IMR-90 (cell line): Measurements from ENCODE around the gene SIX4. TPM values are rescaled to one million over a fixed set of nuclear protein-coding genes. Genes with fewer than 3 reads are reported as not detected.

Source experiments
- ATAC-seq: fragments of 200-7000 bp; cut with Tn5 transposase; 2 replicates; pipeline ENCODE4 v1.9.1; 2020; ENCODE audit warnings: low read depth, mild to moderate bottlenecking, moderate library complexity
- BruUV-seq: library from RNA; stranded (reverse); fragments of 400-500 nt; replicated peaks from 2 replicates; lab custom pipeline; 2021; lab: Mats Ljungman, UMichigan
- CTCF ChIA-PET: fragments of 300-600 bp; formaldehyde crosslinking; extraction: SDS; loops from one replicate; lab custom pipeline; 2021; ENCODE audit warnings: antibody characterized with exemption; lab: Yijun Ruan, JAX
- POLR2A ChIA-PET: fragments of 300-600 bp; sonication (Branson Sonifier 250); formaldehyde crosslinking; loops from one replicate; lab custom pipeline; 2022; ENCODE audit warnings: antibody characterized with exemption; ENCODE audit not compliant: unreplicated experiment; lab: Charles Lee
- DNase-seq: peaks from one replicate; pipeline ENCODE4 v3.0.0; 2013
- H2AFZ ChIP-seq: replicated peaks from 2 replicates; pipeline ENCODE3; 2013; ENCODE audit warnings: low read length, mild to moderate bottlenecking; ENCODE audit not compliant: poor library complexity
- H2AK5ac ChIP-seq: 2 replicates; pipeline ENCODE4 v1.6.1; 2013; ENCODE audit warnings: low read depth, low read length, inconsistent platforms
- H2AK9ac ChIP-seq: replicated peaks from 2 replicates; pipeline ENCODE3; 2013; ENCODE audit warnings: mild to moderate bottlenecking, low read depth, low read length, moderate library complexity; ENCODE audit not compliant: poor library complexity
- H2BK120ac ChIP-seq: 2 replicates; pipeline ENCODE4 v1.6.1; 2013; ENCODE audit warnings: low read depth, low read length, inconsistent platforms
- H2BK15ac ChIP-seq: 3 replicates; pipeline ENCODE4 v1.6.1; 2013; ENCODE audit warnings: low read depth, low read length, inconsistent platforms
- H2BK20ac ChIP-seq: 2 replicates; pipeline ENCODE4 v1.6.1; 2013; ENCODE audit warnings: low read depth, mild to moderate bottlenecking, inconsistent platforms, low read length, moderate library complexity
- H2BK5ac ChIP-seq: 2 replicates; pipeline ENCODE4 v1.6.1; 2013; ENCODE audit warnings: mild to moderate bottlenecking, low read depth, low read length, inconsistent platforms; ENCODE audit not compliant: poor library complexity, severe bottlenecking
- H3K14ac ChIP-seq: replicated peaks from 2 replicates; pipeline ENCODE4 v1.6.1; 2013; ENCODE audit warnings: low read depth, low read length, inconsistent platforms
- H3K18ac ChIP-seq: 2 replicates; pipeline ENCODE4 v1.6.1; 2013; ENCODE audit warnings: low read depth, low read length, control low read depth
- H3K23ac ChIP-seq: 2 replicates; pipeline ENCODE4 v1.6.1; 2013; ENCODE audit warnings: low read depth, low read length, inconsistent platforms
- H3K27ac ChIP-seq: 2 replicates; pipeline ENCODE4 v1.5.1; 2013; ENCODE audit warnings: mild to moderate bottlenecking, control low read depth, low read length; ENCODE audit not compliant: insufficient read depth
- H3K27me3 ChIP-seq: 2 replicates; pipeline ENCODE4 v1.6.1; 2013; ENCODE audit warnings: low read length; ENCODE audit not compliant: control insufficient read depth, insufficient read depth
- H3K36me3 ChIP-seq: 2 replicates; pipeline ENCODE4 v1.6.1; 2013; ENCODE audit warnings: low read length, mixed read lengths; ENCODE audit not compliant: control insufficient read depth, insufficient read depth
- H3K4ac ChIP-seq: 2 replicates; pipeline ENCODE4 v1.6.1; 2013; ENCODE audit warnings: low read depth, low read length, inconsistent platforms
- H3K4me1 ChIP-seq: 2 replicates; pipeline ENCODE4 v1.6.1; 2013; ENCODE audit warnings: low read length, mixed read lengths; ENCODE audit not compliant: control insufficient read depth, insufficient read depth
- H3K4me2 ChIP-seq: 2 replicates; pipeline ENCODE4 v1.6.1; 2013; ENCODE audit warnings: low read depth, mild to moderate bottlenecking, control low read depth, low read length, moderate library complexity
- H3K4me3 ChIP-seq: 2 replicates; pipeline ENCODE4 v1.5.1; 2013; ENCODE audit warnings: low read depth, mild to moderate bottlenecking, control low read depth, low read length, moderate library complexity; ENCODE audit not compliant: insufficient read depth
- H3K56ac ChIP-seq: 2 replicates; pipeline ENCODE4 v1.6.1; 2013; ENCODE audit warnings: low read length, inconsistent platforms; ENCODE audit not compliant: insufficient read depth; ENCODE audit errors: extremely low read depth
- H3K79me1 ChIP-seq, 2 experiments: 2 replicates each; pipeline ENCODE4 v1.6.1; 2013; ENCODE audit warnings: low read length in 2 of 2, inconsistent platforms in 1 of 2, low read depth in 1 of 2
- H3K9ac ChIP-seq: 2 replicates; pipeline ENCODE4 v1.6.1; 2013; ENCODE audit warnings: low read depth, low read length, control low read depth
- H3K9me1 ChIP-seq: 2 replicates; pipeline ENCODE4 v1.6.1; 2013; ENCODE audit warnings: low read length, inconsistent platforms; ENCODE audit not compliant: insufficient read depth
- H3K9me3 ChIP-seq: 2 replicates; pipeline ENCODE4 v1.6.1; 2013; ENCODE audit warnings: low read length; ENCODE audit not compliant: control insufficient read depth, insufficient read depth
- H4K20me1 ChIP-seq: 2 replicates; pipeline ENCODE4 v1.6.1; 2013; ENCODE audit warnings: low read length, inconsistent platforms; ENCODE audit not compliant: insufficient read depth
- H4K5ac ChIP-seq: 2 replicates; pipeline ENCODE4 v1.6.1; 2013; ENCODE audit warnings: mild to moderate bottlenecking, low read depth, low read length, control low read depth
- H4K8ac ChIP-seq, 2 experiments: 2 replicates each; pipeline ENCODE4 v1.6.1; 2013; ENCODE audit warnings: low read depth in 2 of 2, low read length in 2 of 2, control low read depth in 1 of 2, inconsistent platforms in 1 of 2
- H4K91ac ChIP-seq: 2 replicates; pipeline ENCODE4 v1.6.1; 2013; ENCODE audit warnings: low read depth, low read length, inconsistent platforms; ENCODE audit not compliant: insufficient read depth
- BHLHE40 ChIP-seq: fragments of 150-350 bp; IDR thresholded peaks from 2 replicates; pipeline ENCODE4 v1.6.1; 2016; ENCODE audit warnings: mild to moderate bottlenecking, low read depth, low read length
- CEBPB ChIP-seq: IDR thresholded peaks from 2 replicates; pipeline ENCODE4 v1.6.1; 2012; ENCODE audit warnings: low read depth, low read length, improper control_type of control experiment
- CHD1 ChIP-seq: IDR thresholded peaks from 2 replicates; pipeline ENCODE4 v1.6.1; 2012; ENCODE audit warnings: low read depth, low read length, improper control_type of control experiment
- CTCF ChIP-seq: conservative IDR thresholded peaks from 2 replicates; pipeline ENCODE4 v1.5.1; 2012; ENCODE audit warnings: mild to moderate bottlenecking, low read depth, low read length, improper control_type of control experiment
- ELK1 ChIP-seq: fragments of 150-350 bp; IDR thresholded peaks from 2 replicates; pipeline ENCODE4 v1.6.1; 2016; ENCODE audit warnings: low read depth, mild to moderate bottlenecking, low read length, moderate library complexity, borderline replicate concordance
- MAFK ChIP-seq: IDR thresholded peaks from 2 replicates; pipeline ENCODE4 v1.6.1; 2012; ENCODE audit warnings: low read depth, low read length, improper control_type of control experiment
- MAZ ChIP-seq: IDR thresholded peaks from 2 replicates; pipeline ENCODE4 v1.6.1; 2012; ENCODE audit warnings: low read depth, mild to moderate bottlenecking, low read length, improper control_type of control experiment, moderate library complexity, borderline replicate concordance
- MXI1 ChIP-seq: IDR thresholded peaks from 2 replicates; pipeline ENCODE4 v1.6.1; 2012; ENCODE audit warnings: low read depth, mild to moderate bottlenecking, low read length, moderate library complexity, borderline replicate concordance
- NFE2L2 ChIP-seq: fragments of 150-350 bp; IDR thresholded peaks from 2 replicates; pipeline ENCODE4 v1.6.1; 2016; ENCODE audit warnings: low read depth, mild to moderate bottlenecking, low read length
- POLR2A ChIP-seq: IDR thresholded peaks from 2 replicates; pipeline ENCODE4 v1.6.1; 2012; ENCODE audit warnings: mild to moderate bottlenecking, low read depth, low read length
- RAD21 ChIP-seq: IDR thresholded peaks from 2 replicates; pipeline ENCODE4 v1.6.1; 2012; ENCODE audit warnings: low read length, improper control_type of control experiment
- RCOR1 ChIP-seq: IDR thresholded peaks from 2 replicates; pipeline ENCODE4 v1.6.1; 2012; ENCODE audit warnings: mild to moderate bottlenecking, low read length, improper control_type of control experiment; ENCODE audit not compliant: insufficient replicate concordance
- RFX5 ChIP-seq: IDR thresholded peaks from 2 replicates; pipeline ENCODE4 v1.8.0; 2012; ENCODE audit warnings: low read depth, mild to moderate bottlenecking, low read length, moderate library complexity
- SMC3 ChIP-seq: fragments of 150-350 bp; IDR thresholded peaks from 2 replicates; pipeline ENCODE4 v1.6.1; 2016; ENCODE audit warnings: low read depth, mild to moderate bottlenecking, antibody characterized with exemption, low read length, moderate library complexity
- WGBS, 2 experiments: methylation state at CpG; one replicate each; pipeline versions ENCODE4 v1.1.5 to v1.1.7; 2013; ENCODE audit warnings: missing lambda C conversion rate in 2 of 2; ENCODE audit not compliant: insufficient read length in 1 of 2; ENCODE audit errors: extremely low coverage in 2 of 2; 5-methylcytosine and 5-hydroxymethylcytosine counted together
- dilution Hi-C: fragments of 300-500 bp; cut with HindIII; formaldehyde crosslinking; loops from one replicate; pipeline ENCODE4 v1.14.3; 2018; ENCODE audit warnings: low sequenced_read_pairs; ENCODE audit not compliant: unreplicated experiment
- in situ Hi-C: fragments of 300-500 bp; cut with MboI; formaldehyde crosslinking; loops from 3 replicates; pipeline ENCODE4 v1.14.3; 2019; ENCODE audit warnings: low sequenced_read_pairs, inconsistent platforms, mixed read lengths
- intact Hi-C: fragments of 100-400 bp; cut with micrococcal nuclease; formaldehyde crosslinking; loops from 2 replicates; pipeline ENCODE4 v1.10.0; 2022
- polyA plus RNA-seq, 3 experiments: library from polyadenylated mRNA; depleted of rRNA; stranded (reverse); fragments of >200 nt; gene quantifications; 2 replicates each; pipeline ENCODE4 v1.2.3, GENCODE V29; 2012; ENCODE audit warnings: low replicate concordance in 1 of 3
- total RNA-seq: library from RNA; depleted of rRNA; stranded (reverse); fragments of >200 nt; gene quantifications from 2 replicates; pipeline ENCODE4 v1.2.3, GENCODE V29; 2012

The SIX4 gene
- total and polyA plus RNA-seq, 2 of the 4 experiments (the other 2 are of a cell fraction) = 7.1 to 42.7 TPM

- no peak overlapping the region for H2BK15ac ChIP-seq
- H3K9me1 ChIP-seq = peaks cover 6% of the 10 kb centered on the region
- H3K56ac ChIP-seq = no peak overlapping the region
- no peak overlapping the region for H3K4me2 ChIP-seq
- no peak overlapping the region for H3K14ac ChIP-seq
- no peak overlapping the region for H3K4ac ChIP-seq
- no peak overlapping the region for H3K4me3 ChIP-seq
- intact Hi-C loops = no loop called here
- ChIA-PET CTCF (no interaction called here), POLR2A (interaction anchor here (0.6 kb wide), 1 partner anchor 420 kb away, joined by 3 read pairs; no protein-coding TSS in a partner anchor)
- no peaks in the 10 kb centered on the region for H3K9me3 ChIP-seq
- H3K4me1 ChIP-seq = peaks cover 4% of the 10 kb centered on the region; the same call in 1 of the 2 replicates
- H3K36me3 ChIP-seq = 0 out of 2 replicates have a peak, but pooled peaks cover 3% of the 10 kb centered on the region
- H3K9ac ChIP-seq = no peak overlapping the region
- no peak overlapping the region for H3K23ac ChIP-seq
- no peaks in the 10 kb centered on the region for H4K20me1 ChIP-seq
- TF ChIP-seq ELK1 = no peak
- no peak for TF ChIP-seq POLR2A
- TF ChIP-seq RAD21 = no peak
- TF ChIP-seq MXI1 = no peak
- no peak for TF ChIP-seq BHLHE40
- TF ChIP-seq CEBPB = no peak
- TF ChIP-seq NFE2L2 = no peak
- no peak for TF ChIP-seq RFX5
- no peak for TF ChIP-seq CHD1
- TF ChIP-seq SMC3 = no peak
- no peak for TF ChIP-seq RCOR1
- no peak for TF ChIP-seq MAZ
- no peak for TF ChIP-seq MAFK
- TF ChIP-seq CTCF = no peak
- DNase-seq (no peak), ATAC-seq (no peak)
- peaks cover 34 to 67% of the 10 kb centered on the region in 2 experiments for H3K79me1 ChIP-seq
- no CpG with 5 or more reads among the region's 2 CpGs for WGBS, 2 experiments
- no peak overlapping the region for H4K91ac ChIP-seq
- dilution Hi-C loops = no loop called here
- H2AK9ac ChIP-seq = no peak overlapping the region
- H2AFZ ChIP-seq = no peak overlapping the region
- no peak overlapping the region for H3K18ac ChIP-seq
- no peak overlapping the region for H2BK20ac ChIP-seq
- H2BK120ac ChIP-seq = no peak overlapping the region
- no peak overlapping the region for H4K5ac ChIP-seq
- no peaks in the 10 kb centered on the region for H3K27me3 ChIP-seq
- no TSS peak for BruUV-seq
- no peak overlapping the region for H4K8ac ChIP-seq
- no peak overlapping the region for H3K27ac ChIP-seq
- in situ Hi-C loops = no loop called here
- H2BK5ac ChIP-seq = no peak overlapping the region
- H2AK5ac ChIP-seq = no peak overlapping the region
Observed at GRCh38 chr14:60771117-60771516, 47.0 kb upstream of the SIX4 start.
